Tibial nerve (tissue), 4 donors: ENCODE results near the gene ADGRG1. TPM values are rescaled to one million over a fixed set of nuclear protein-coding genes. Genes with fewer than 3 reads are reported as not detected.

Experiments
- DNase-seq, 2 donors: peaks; one replicate each; pipeline ENCODE4 v3.0.0-alpha.2; 2019; ENCODE audit warnings: low spot score in 2 of 2
- H3K27ac ChIP-seq, 4 donors: fragments of 200-600 bp; sonication (generic) in 3 of 4; one replicate each; pipeline ENCODE4 v1.5.1; 2017 to 2019; ENCODE audit warnings: mild to moderate bottlenecking in 1 of 4
- H3K27me3 ChIP-seq, 2 donors: fragments of 200-600 bp; sonication (generic) in 1 of 2; one replicate each; pipeline versions ENCODE4 v1.5.1 to v1.6.0; 2017 to 2019
- H3K36me3 ChIP-seq, 3 donors: fragments of 200-600 bp; sonication (generic); one replicate each; pipeline ENCODE4 v1.5.1; 2018 to 2019
- H3K4me1 ChIP-seq, 4 donors: fragments of 200-600 bp; sonication (generic) in 3 of 4; one replicate each; pipeline ENCODE4 v1.5.1; 2017 to 2019
- H3K4me3 ChIP-seq, 4 donors: fragments of 200-600 bp; sonication (generic) in 3 of 4; one replicate each; pipeline ENCODE4 v1.5.1; 2017 to 2019; ENCODE audit warnings: mild to moderate bottlenecking in 1 of 4, moderate library complexity in 1 of 4
- H3K9me3 ChIP-seq, 4 donors: fragments of 200-600 bp; sonication (generic) in 3 of 4; one replicate each; pipeline ENCODE4 v1.5.1; 2017 to 2019
- CTCF ChIP-seq, 5 experiments: fragments of 200-600 bp in 3 of 5; fragments of 450-650 bp in 2 of 5; sonication (generic) in 3 of 5; IDR thresholded peaks; one replicate each; pipeline ENCODE4 v1.5.1; 2016 to 2019; ENCODE audit warnings: antibody characterized with exemption in 5 of 5, mild to moderate bottlenecking in 3 of 5, moderate library complexity in 2 of 5
- EP300 ChIP-seq, 2 donors: sonication (generic); formaldehyde crosslinking; IDR thresholded peaks; one replicate each; pipeline ENCODE4 v1.6.1; 2017; ENCODE audit warnings: antibody characterized with exemption in 2 of 2, mild to moderate bottlenecking in 1 of 2
- POLR2A ChIP-seq, 2 donors: fragments of 450-650 bp; IDR thresholded peaks; one replicate each; pipeline ENCODE4 v1.6.1; 2017; ENCODE audit warnings: antibody characterized with exemption in 2 of 2, mild to moderate bottlenecking in 2 of 2, moderate library complexity in 2 of 2
- WGBS, 2 donors: methylation state at CpG; one replicate each; pipeline ENCODE4 v1.1.5; 2018; 5-methylcytosine and 5-hydroxymethylcytosine counted together
- total RNA-seq, 4 donors: library from RNA; depleted of rRNA; stranded (reverse); fragments of >200 nt; gene quantifications; one replicate each; pipeline ENCODE4 v1.1.0, GENCODE V29; 2016

ADGRG1 gene
- total RNA-seq, 4 donors from 2014 or later, result 9.0 to 59.4 (median 41.8) TPM

DNA sequence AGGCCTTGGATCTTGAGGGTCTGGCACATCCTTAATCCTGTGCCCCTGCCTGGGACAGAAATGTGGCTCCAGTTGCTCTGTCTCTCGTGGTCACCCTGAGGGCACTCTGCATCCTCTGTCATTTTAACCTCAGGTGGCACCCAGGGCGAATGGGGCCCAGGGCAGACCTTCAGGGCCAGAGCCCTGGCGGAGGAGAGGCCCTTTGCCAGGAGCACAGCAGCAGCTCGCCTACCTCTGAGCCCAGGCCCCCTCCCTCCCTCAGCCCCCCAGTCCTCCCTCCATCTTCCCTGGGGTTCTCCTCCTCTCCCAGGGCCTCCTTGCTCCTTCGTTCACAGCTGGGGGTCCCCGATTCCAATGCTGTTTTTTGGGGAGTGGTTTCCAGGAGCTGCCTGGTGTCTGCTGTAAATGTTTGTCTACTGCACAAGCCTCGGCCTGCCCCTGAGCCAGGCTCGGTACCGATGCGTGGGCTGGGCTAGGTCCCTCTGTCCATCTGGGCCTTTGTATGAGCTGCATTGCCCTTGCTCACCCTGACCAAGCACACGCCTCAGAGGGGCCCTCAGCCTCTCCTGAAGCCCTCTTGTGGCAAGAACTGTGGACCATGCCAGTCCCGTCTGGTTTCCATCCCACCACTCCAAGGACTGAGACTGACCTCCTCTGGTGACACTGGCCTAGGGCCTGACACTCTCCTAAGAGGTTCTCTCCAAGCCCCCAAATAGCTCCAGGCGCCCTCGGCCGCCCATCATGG is 35.7 kb downstream of the ADGRG1 start:
- no peaks in the 10 kb centered on the region for H3K9me3 ChIP-seq
- WGBS, 2 donors, result 73 to 77% methylated on average over 15 of the region's 15 CpGs

GRCh38 chr16:57664662-57665025 is 36.2 kb downstream of the ADGRG1 start:
- WGBS, 2 donors, result 88% methylated on average over 6 of the region's 6 CpGs
- Histone ChIP-seq H3K4me1 (no peaks in the 10 kb centered on the region), H3K9me3 (no peaks in the 10 kb centered on the region), H3K27me3 (no peaks in the 10 kb centered on the region), H3K27ac (no peak overlapping the region), H3K4me3 (no peak overlapping the region), H3K36me3 (peaks cover 0 to 38% (median 0%) of the 10 kb centered on the region in 3 donors)
- no peak for DNase-seq
- no peak for TF ChIP-seq CTCF (IDR thresholded peaks at IDR 0.05)
- no peak for TF ChIP-seq EP300 (IDR thresholded peaks at IDR 0.05)
- no peak for TF ChIP-seq POLR2A (IDR thresholded peaks at IDR 0.05)

More for the DNA sequence above, 35.7 kb downstream of the ADGRG1 start:
- no peak for DNase-seq
- TF ChIP-seq POLR2A (IDR thresholded peaks at IDR 0.05), result no peak
- no peak for TF ChIP-seq CTCF (IDR thresholded peaks at IDR 0.05)
- no peak for TF ChIP-seq EP300 (IDR thresholded peaks at IDR 0.05)
- H3K4me1 ChIP-seq, result no peaks in the 10 kb centered on the region
- H3K27ac ChIP-seq, result no peak overlapping the region
- H3K4me3 ChIP-seq, result no peak overlapping the region
- peaks cover 0 to 44% (median 0%) of the 10 kb centered on the region in 3 donors for H3K36me3 ChIP-seq
- H3K27me3 ChIP-seq, result no peaks in the 10 kb centered on the region

DNA sequence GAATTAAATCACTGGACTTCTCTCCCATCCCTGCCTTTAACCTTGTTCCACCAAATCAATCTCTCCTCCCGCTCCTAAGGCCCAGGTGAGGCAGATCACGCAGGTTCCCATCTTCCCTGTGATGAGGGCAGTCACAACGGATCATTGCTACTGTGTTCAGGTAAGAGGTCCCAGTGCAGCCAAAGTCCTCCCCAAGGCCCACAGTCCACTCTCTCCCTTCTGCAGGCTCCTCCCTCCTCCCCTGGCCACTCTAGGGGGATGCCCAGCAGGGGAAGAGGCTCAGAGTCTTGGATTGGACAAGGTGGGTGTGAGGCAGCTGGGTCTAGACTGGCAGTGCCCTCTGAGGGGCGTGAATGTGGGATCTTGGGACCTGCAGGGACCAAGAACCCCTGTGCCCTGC is 37.1 kb downstream of the ADGRG1 start:
- Histone ChIP-seq H3K9me3 (no peaks in the 10 kb centered on the region), H3K27ac (no peak overlapping the region), H3K4me3 (no peak overlapping the region), H3K36me3 (peaks cover 0 to 31% (median 0%) of the 10 kb centered on the region in 3 donors), H3K4me1 (no peaks in the 10 kb centered on the region), H3K27me3 (no peaks in the 10 kb centered on the region)
- 90 to 96% methylated on average over 3 to 4 of the region's 4 CpGs for WGBS, 2 donors
- no peak for DNase-seq
- TF ChIP-seq POLR2A (IDR thresholded peaks at IDR 0.05), result no peak
- no peak for TF ChIP-seq CTCF (IDR thresholded peaks at IDR 0.05)
- TF ChIP-seq EP300 (IDR thresholded peaks at IDR 0.05), result no peak

GRCh38 chr16:57666353-57667047 is 38.1 kb downstream of the ADGRG1 start:
- TF ChIP-seq POLR2A (IDR thresholded peaks at IDR 0.05), result no peak
- no peak for TF ChIP-seq CTCF (IDR thresholded peaks at IDR 0.05)
- no peak for TF ChIP-seq EP300 (IDR thresholded peaks at IDR 0.05)
- Histone ChIP-seq H3K27ac (no peak overlapping the region), H3K4me1 (no peaks in the 10 kb centered on the region), H3K9me3 (no peaks in the 10 kb centered on the region), H3K27me3 (no peaks in the 10 kb centered on the region), H3K36me3 (peaks cover 0 to 22% (median 0%) of the 10 kb centered on the region in 3 donors), H3K4me3 (no peak overlapping the region)
- DNase-seq, result no peak
- WGBS, 2 donors, result 74 to 84% methylated on average over 9 to 10 of the region's 11 CpGs

DNA sequence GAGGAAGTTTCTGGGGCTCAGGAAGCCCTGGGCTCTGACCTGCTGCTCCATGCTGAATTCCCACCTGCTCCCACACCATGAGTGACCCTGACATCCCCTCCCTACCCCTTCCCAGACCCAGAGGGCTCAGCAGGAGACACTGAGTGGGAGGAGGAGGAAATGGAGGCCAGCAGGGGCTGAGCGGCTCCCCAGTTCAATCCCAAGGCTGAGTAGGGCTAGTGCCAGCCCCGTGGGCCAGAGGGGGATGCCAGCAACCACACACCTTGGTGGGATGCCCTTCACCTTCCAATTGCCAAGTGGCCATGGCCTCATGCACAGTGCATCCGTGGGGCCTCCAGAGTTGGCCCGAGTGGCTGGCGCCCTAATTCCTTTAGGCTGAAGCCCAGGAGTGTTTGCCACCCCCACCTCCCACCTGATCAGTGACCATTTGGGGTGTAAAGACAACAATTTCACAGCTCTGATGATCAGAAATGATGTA is 38.7 kb downstream of the ADGRG1 start:
- Histone ChIP-seq H3K27me3 (no peaks in the 10 kb centered on the region), H3K4me1 (no peaks in the 10 kb centered on the region)
- 51 to 76% methylated on average over 3 to 5 of the region's 5 CpGs for WGBS, 2 donors

More for the DNA sequence above, 38.7 kb downstream of the ADGRG1 start:
- DNase-seq, result no peak
- H3K9me3 ChIP-seq, result no peaks in the 10 kb centered on the region
- peaks cover 0 to 16% (median 0%) of the 10 kb centered on the region in 3 donors for H3K36me3 ChIP-seq
- no peak for TF ChIP-seq CTCF (IDR thresholded peaks at IDR 0.05)
- no peak for TF ChIP-seq EP300 (IDR thresholded peaks at IDR 0.05)
- TF ChIP-seq POLR2A (IDR thresholded peaks at IDR 0.05), result no peak
- H3K27ac ChIP-seq, result no peak overlapping the region
- no peak overlapping the region for H3K4me3 ChIP-seq
